ENCODE measurements around the gene SLFN14.

SLFN14 gene

GRCh38 chr17:35597604-35598003 is 37.0 kb upstream of the SLFN14 start:
- Histone ChIP-seq H2AFZ (no peak overlapping the region), H3K9me3 (ENCODE audit: control insufficient read depth, low read length) (no peaks in the 10 kb centered on the region), H3K4me2 (ENCODE audit: low read length) (no peak overlapping the region), H3K4me1 (no peaks in the 10 kb centered on the region), H3K27ac (no peak overlapping the region), H3K36me3 (ENCODE audit: control insufficient read depth, insufficient read depth, low read length) (no peaks in the 10 kb centered on the region), H3K79me2 (peaks cover 19% of the 10 kb centered on the region), H3K9ac (no peak overlapping the region), H3K4me3 (ENCODE audit: low read depth, low read length) (no peak overlapping the region), H3K27me3 (ENCODE audit: control insufficient read depth, insufficient read depth, low read length) (no peaks in the 10 kb centered on the region)
- TF ChIP-seq, protein P1, sequence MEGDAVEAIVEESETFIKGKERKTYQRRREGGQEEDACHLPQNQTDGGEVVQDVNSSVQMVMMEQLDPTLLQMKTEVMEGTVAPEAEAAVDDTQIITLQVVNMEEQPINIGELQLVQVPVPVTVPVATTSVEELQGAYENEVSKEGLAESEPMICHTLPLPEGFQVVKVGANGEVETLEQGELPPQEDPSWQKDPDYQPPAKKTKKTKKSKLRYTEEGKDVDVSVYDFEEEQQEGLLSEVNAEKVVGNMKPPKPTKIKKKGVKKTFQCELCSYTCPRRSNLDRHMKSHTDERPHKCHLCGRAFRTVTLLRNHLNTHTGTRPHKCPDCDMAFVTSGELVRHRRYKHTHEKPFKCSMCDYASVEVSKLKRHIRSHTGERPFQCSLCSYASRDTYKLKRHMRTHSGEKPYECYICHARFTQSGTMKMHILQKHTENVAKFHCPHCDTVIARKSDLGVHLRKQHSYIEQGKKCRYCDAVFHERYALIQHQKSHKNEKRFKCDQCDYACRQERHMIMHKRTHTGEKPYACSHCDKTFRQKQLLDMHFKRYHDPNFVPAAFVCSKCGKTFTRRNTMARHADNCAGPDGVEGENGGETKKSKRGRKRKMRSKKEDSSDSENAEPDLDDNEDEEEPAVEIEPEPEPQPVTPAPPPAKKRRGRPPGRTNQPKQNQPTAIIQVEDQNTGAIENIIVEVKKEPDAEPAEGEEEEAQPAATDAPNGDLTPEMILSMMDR (IDR thresholded peaks at IDR 0.05) = no peak

- Histone ChIP-seq H3K27ac (no peak overlapping the region), H3K9me3 (ENCODE audit: control insufficient read depth, low read length) (no peaks in the 10 kb centered on the region), H3K4me2 (ENCODE audit: low read length) (no peak overlapping the region), H3K79me2 (peaks cover 22% of the 10 kb centered on the region), H3K36me3 (ENCODE audit: control insufficient read depth, insufficient read depth, low read length) (no peaks in the 10 kb centered on the region), H3K4me1 (no peaks in the 10 kb centered on the region), H3K27me3 (ENCODE audit: control insufficient read depth, insufficient read depth, low read length) (no peaks in the 10 kb centered on the region), H2AFZ (no peak overlapping the region), H3K9ac (no peak overlapping the region), H3K4me3 (ENCODE audit: low read depth, low read length) (no peak overlapping the region)
- TF ChIP-seq, protein P1 (IDR thresholded peaks at IDR 0.05) = no peak
Observed at GRCh38 chr17:35596530-35597233, 36.1 kb upstream of the SLFN14 start.

GRCh38 chr17:35596072-35596471 is 35.5 kb upstream of the SLFN14 start:
- Histone ChIP-seq H3K79me2 (peaks cover 25% of the 10 kb centered on the region), H3K9me3 (ENCODE audit: control insufficient read depth, low read length) (no peaks in the 10 kb centered on the region), H3K27me3 (ENCODE audit: control insufficient read depth, insufficient read depth, low read length) (no peaks in the 10 kb centered on the region), H3K9ac (no peak overlapping the region), H3K4me1 (no peaks in the 10 kb centered on the region), H3K4me3 (ENCODE audit: low read depth, low read length) (no peak overlapping the region), H3K4me2 (ENCODE audit: low read length) (no peak overlapping the region), H2AFZ (no peak overlapping the region), H3K27ac (no peak overlapping the region), H3K36me3 (ENCODE audit: control insufficient read depth, insufficient read depth, low read length) (no peaks in the 10 kb centered on the region)
- TF ChIP-seq, protein P1 (IDR thresholded peaks at IDR 0.05) = no peak

- TF ChIP-seq, protein P1 (IDR thresholded peaks at IDR 0.05) = no peak
- Histone ChIP-seq H3K27me3 (ENCODE audit: control insufficient read depth, insufficient read depth, low read length) (no peaks in the 10 kb centered on the region), H3K4me3 (ENCODE audit: low read depth, low read length) (no peak overlapping the region), H3K27ac (no peak overlapping the region), H3K79me2 (peaks cover 40% of the 10 kb centered on the region), H3K36me3 (ENCODE audit: control insufficient read depth, insufficient read depth, low read length) (no peaks in the 10 kb centered on the region), H2AFZ (no peak overlapping the region), H3K9me3 (ENCODE audit: control insufficient read depth, low read length) (no peaks in the 10 kb centered on the region), H3K9ac (no peak overlapping the region), H3K4me1 (peaks cover 9% of the 10 kb centered on the region), H3K4me2 (ENCODE audit: low read length) (peak overlapping the region; percentile 68)
Observed at GRCh38 chr17:35588196-35588920, 27.7 kb upstream of the SLFN14 start.
